Measurements from ENCODE around the gene SMCHD1. TPM values are rescaled to one million over a fixed set of nuclear protein-coding genes. Genes with fewer than 3 reads are reported as not detected.

SMCHD1 gene
- polyA plus RNA-seq, 1 experiment: 10.5 TPM

GRCh38 chr18:2758309-2758708 is 102.8 kb downstream of the SMCHD1 start:
- DNase-seq (ENCODE audit: low read depth): no peak
- Histone ChIP-seq H3K4me3 (ENCODE audit: low read depth, low read length) (no peak overlapping the region), H3K36me3 (ENCODE audit: control insufficient read depth, insufficient read depth, low read length) (peaks cover 2% of the 10 kb centered on the region; the same call in 1 of the 2 replicates), H3K27me3 (ENCODE audit: control insufficient read depth, insufficient read depth, low read length) (no peaks in the 10 kb centered on the region)
- no peak for TF ChIP-seq CTCF (IDR thresholded peaks at IDR 0.05; ENCODE audit: insufficient read depth, low read depth, low read length)
- CTCF ChIA-PET: no interaction called here
- POLR2A ChIA-PET: no interaction called here

- peaks cover 13% of the 10 kb centered on the region for H3K36me3 ChIP-seq (ENCODE audit: control insufficient read depth, insufficient read depth, low read length)
- DNase-seq (ENCODE audit: low read depth): no peak
- CTCF ChIA-PET: interaction anchor here (1.4 to 1.8 kb wide), 2 partner anchors 9 to 12 kb away, joined by 3 to 6 read pairs; no protein-coding TSS in a partner anchor
- H3K27me3 ChIP-seq (ENCODE audit: control insufficient read depth, insufficient read depth, low read length): no peaks in the 10 kb centered on the region
- TF ChIP-seq CTCF (IDR thresholded peaks at IDR 0.05; ENCODE audit: insufficient read depth, low read depth, low read length): no peak
- H3K4me3 ChIP-seq (ENCODE audit: low read depth, low read length): no peak overlapping the region
- POLR2A ChIA-PET: no interaction called here
Observed at GRCh38 chr18:2774669-2775068, 119.1 kb downstream of the SMCHD1 start.

GRCh38 chr18:2776601-2777000 is 121.1 kb downstream of the SMCHD1 start:
- CTCF ChIA-PET: no interaction called here
- Histone ChIP-seq H3K27me3 (ENCODE audit: control insufficient read depth, insufficient read depth, low read length) (no peaks in the 10 kb centered on the region), H3K4me3 (ENCODE audit: low read depth, low read length) (no peak overlapping the region), H3K36me3 (ENCODE audit: control insufficient read depth, insufficient read depth, low read length) (peaks cover 13% of the 10 kb centered on the region)
- TF ChIP-seq CTCF (IDR thresholded peaks at IDR 0.05; ENCODE audit: insufficient read depth, low read depth, low read length): no peak
- POLR2A ChIA-PET: no interaction called here
- no peak for DNase-seq (ENCODE audit: low read depth)

GRCh38 chr18:2777241-2777640 is 121.7 kb downstream of the SMCHD1 start:
- CTCF ChIA-PET: no interaction called here
- no peak for DNase-seq (ENCODE audit: low read depth)
- POLR2A ChIA-PET: no interaction called here
- H3K36me3 ChIP-seq (ENCODE audit: control insufficient read depth, insufficient read depth, low read length): peaks cover 13% of the 10 kb centered on the region
- no peaks in the 10 kb centered on the region for H3K27me3 ChIP-seq (ENCODE audit: control insufficient read depth, insufficient read depth, low read length)
- H3K4me3 ChIP-seq (ENCODE audit: low read depth, low read length): no peak overlapping the region
- no peak for TF ChIP-seq CTCF (IDR thresholded peaks at IDR 0.05; ENCODE audit: insufficient read depth, low read depth, low read length)

- CTCF ChIA-PET: interaction anchor here (0.6 to 2.0 kb wide), 5 partner anchors 11 to 61 kb away, joined by 3 to 8 read pairs (median 3); no protein-coding TSS in a partner anchor
- no peak for DNase-seq (ENCODE audit: low read depth)
- TF ChIP-seq CTCF (IDR thresholded peaks at IDR 0.05; ENCODE audit: insufficient read depth, low read depth, low read length): no peak
- Histone ChIP-seq H3K27me3 (ENCODE audit: control insufficient read depth, insufficient read depth, low read length) (no peaks in the 10 kb centered on the region), H3K4me3 (ENCODE audit: low read depth, low read length) (no peak overlapping the region), H3K36me3 (ENCODE audit: control insufficient read depth, insufficient read depth, low read length) (peaks cover 8% of the 10 kb centered on the region)
- POLR2A ChIA-PET: no interaction called here
Observed at GRCh38 chr18:2780750-2781149, 125.2 kb downstream of the SMCHD1 start.

Data from BJ (cell line).